ENCODE results near the gene PLA2G6.

The PLA2G6 gene

GRCh38 chr22:38162881-38163843, 18.5 kb downstream of the PLA2G6 start:
- Histone ChIP-seq H3K9me3 (ENCODE audit: control insufficient read depth, insufficient read depth, low read depth, low read length) (no peaks in the 10 kb centered on the region), H3K4me3 (ENCODE audit: low read depth, low read length) (no peak overlapping the region), H3K36me3 (ENCODE audit: control insufficient read depth in 2 of 2, insufficient read depth in 1 of 2, low read length in 2 of 2) (peaks cover 0 to 20% of the 10 kb centered on the region in 2 experiments; a peak in 2 of 3 replicates), H3K4me1 (ENCODE audit: control insufficient read depth, insufficient read depth, low read length) (no peaks in the 10 kb centered on the region), H3K27ac (ENCODE audit: extremely low read depth, low read depth, low read length) (no peak overlapping the region)
- POLR2A ChIA-PET = interaction anchor here (1.0 kb wide), 2 partner anchors 19 to 49 kb away, joined by 3 read pairs; partner anchors contain the start of gene PLA2G6
- CTCF ChIA-PET = interaction anchor here (1.9 kb wide), 1 partner anchor 48 kb away, joined by 6 read pairs; no protein-coding TSS in a partner anchor
- TF ChIP-seq ZFP3 (tag by site-specific recombination; IDR thresholded peaks at IDR 0.05; ENCODE audit: low read depth) (no peak), HOXD13 (CRISPR knock-in tag; IDR thresholded peaks at IDR 0.05; ENCODE audit: borderline replicate concordance) (no peak), ZNF561 (tag by site-specific recombination; IDR thresholded peaks at IDR 0.05; ENCODE audit: borderline replicate concordance) (no peak), ZNF704 (tag by site-specific recombination; IDR thresholded peaks at IDR 0.05) (no peak), ZNF624 (tag by site-specific recombination; IDR thresholded peaks at IDR 0.05) (no peak), ZNF138 (tag by site-specific recombination; IDR thresholded peaks at IDR 0.05; ENCODE audit: borderline replicate concordance) (no peak), PRDM10 (tag by site-specific recombination; IDR thresholded peaks at IDR 0.05) (no peak), ZNF169 (tag by site-specific recombination; IDR thresholded peaks at IDR 0.05) (no peak), ZNF19 (tag by site-specific recombination; IDR thresholded peaks at IDR 0.05; ENCODE audit: low read depth) (no peak), KLF1 (tag by site-specific recombination; IDR thresholded peaks at IDR 0.05) (no peak), ZNF175 (tag by site-specific recombination; IDR thresholded peaks at IDR 0.05) (no peak), ZNF513 (tag by site-specific recombination; IDR thresholded peaks at IDR 0.05) (no peak), KLF17 (tag by site-specific recombination; IDR thresholded peaks at IDR 0.05) (no peak), ZNF621 (tag by site-specific recombination; IDR thresholded peaks at IDR 0.05) (no peak), ZNF18 (tag by site-specific recombination; IDR thresholded peaks at IDR 0.05) (no peak), SP7 (tag by site-specific recombination; IDR thresholded peaks at IDR 0.05) (no peak)
